HG03159 (cell line): ENCODE data around the gene UCN2.
"Not testable (repeated sequence)": the region's sequence is repeated elsewhere in the genome, so short reads cannot be mapped to it uniquely, and the experiment has no call there.

Experiments
- ATAC-seq: cut with Tn5 transposase; IDR thresholded peaks from one replicate; pipeline ENCODE4 v1.9.1; 2021; ENCODE audit warnings: mild to moderate bottlenecking, moderate library complexity; ENCODE audit not compliant: unreplicated experiment

UCN2 gene

DNA sequence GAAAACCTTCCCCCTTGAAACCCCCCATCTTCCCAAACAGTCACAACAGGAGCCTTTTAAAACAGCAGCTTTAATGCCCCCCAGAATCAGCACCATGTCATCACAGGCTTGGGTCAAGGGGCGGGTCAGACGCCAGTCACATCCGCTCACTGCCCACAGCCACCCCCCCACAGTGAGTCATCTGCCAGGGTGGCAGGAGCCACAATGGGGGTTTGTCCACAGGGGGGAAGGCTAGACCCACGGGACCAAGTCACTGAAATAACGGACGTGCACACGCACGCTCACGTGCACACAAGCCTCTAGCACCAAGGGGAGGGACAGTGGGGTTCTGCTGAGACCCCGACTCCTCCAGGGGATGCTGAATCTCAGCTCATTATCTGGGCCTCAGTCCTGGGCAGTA is 441 bp upstream of the UCN2 start:
- ATAC-seq = no peak

DNA sequence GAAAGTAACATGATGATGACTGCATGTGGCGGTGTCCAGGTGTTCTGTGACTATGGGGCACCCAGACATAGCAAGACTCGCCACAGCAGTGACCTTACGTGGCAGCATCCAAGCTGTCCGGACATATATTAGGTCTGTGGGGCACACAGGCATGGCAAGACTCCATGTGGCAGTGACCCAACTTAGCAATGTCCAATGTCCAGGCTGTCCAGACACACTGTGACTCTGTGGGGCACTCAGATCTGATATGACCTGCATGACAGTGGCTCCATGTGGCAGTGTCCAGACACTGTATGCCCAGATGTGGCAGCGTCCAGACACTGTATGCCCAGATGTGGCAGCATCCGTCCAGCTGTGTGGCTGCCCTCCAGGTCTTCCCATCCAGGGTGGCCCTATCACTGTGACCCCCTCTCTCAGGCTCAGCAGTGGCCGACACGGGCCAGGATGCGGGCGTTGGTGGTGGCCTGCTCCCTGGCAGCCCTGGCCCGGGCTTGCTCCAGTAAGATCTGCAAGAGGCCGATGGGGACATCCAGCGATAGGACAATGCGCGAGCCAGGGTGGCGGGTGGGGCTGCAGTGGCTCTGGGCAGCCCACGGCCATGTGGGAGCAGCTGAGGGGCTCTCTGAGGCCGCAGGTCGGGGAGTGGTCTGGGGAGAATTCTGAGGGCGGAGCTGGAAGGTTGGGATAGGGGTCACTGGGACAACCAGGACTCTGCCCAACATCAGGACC is 1.1 kb downstream of the UCN2 start:
- no peak for ATAC-seq

DNA sequence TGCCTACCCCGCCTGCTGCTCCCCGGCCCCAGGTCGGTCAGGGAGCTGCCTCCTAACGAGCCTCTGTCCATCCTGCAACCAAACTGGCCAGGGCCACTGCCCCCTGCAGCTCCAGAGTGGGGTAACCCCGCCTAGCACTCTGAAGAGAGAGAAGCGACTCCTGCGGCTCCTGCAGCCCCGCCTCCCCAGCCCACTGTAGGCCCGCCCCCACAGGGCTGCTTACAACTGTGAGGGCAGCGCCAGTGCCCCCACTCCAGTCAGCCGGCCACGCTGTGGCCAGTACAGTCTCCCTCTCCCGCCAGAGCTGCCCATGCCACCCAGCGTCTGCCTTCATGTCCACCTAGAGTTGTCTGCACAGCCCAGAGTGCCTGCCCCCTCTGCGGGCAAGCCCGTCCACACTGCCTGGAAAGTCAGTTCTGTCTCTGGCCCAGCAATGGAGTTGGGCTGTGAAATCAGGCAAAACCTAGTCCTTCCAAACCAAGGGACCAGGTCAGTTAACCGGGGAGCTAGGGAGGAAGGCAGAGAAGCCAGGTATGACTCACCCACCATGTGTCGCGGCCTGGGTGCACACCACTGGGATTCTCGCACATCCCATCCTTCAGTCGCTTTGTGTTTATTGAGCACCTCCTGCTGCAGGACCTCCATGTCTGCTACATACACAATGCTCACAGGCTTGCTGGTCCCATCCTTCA is 2.4 kb downstream of the UCN2 start:
- no peak for ATAC-seq

DNA sequence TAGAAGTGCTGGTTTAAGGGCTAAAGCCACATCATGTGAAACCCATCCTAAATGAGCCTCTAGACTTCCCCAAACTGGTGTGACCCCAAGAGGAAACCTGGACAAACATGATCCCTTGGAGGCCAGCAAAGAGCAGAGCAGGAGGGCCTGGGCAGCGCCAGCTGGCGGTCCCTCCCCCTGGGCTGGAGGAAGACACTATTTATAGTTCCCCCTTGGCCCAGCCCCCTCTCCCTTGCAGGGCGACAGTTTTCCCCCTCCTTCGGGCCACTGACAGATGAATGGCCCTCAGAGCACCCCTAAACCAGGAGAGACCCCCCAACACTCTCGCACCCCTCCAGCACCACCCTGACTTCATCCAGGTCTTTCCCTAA is 2.9 kb downstream of the UCN2 start:
- no peak for ATAC-seq

DNA sequence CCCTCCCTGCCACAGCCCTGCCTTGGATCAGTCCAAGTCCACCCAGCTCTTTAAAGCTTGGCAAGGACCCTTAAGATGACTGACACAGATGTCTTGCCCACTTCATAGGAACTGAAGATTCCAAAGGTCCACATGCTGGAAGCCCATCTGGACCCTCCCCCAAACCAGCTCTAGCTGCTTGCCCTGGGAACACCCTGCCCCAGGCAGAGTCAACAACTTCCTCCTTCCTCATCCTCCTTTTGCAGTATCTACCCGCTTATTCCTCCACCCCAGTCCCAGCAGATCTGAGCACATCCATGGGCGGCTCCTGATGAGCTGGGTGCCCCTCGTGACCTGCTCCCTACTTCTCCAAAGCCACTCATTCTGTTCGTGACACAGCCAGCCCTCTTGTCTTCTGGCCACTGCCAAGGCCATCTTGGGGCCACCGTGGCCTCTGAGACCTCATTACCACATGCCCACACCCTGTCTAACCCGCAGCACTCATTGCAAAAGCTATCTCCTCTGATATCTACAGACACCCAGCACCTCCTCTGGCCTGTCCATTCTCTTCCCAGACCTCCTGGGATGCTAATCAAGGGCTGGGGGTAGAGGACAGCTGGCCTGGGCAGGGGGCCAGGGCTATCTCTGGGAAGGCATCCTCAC is 5.0 kb downstream of the UCN2 start:
- no peak for ATAC-seq

DNA sequence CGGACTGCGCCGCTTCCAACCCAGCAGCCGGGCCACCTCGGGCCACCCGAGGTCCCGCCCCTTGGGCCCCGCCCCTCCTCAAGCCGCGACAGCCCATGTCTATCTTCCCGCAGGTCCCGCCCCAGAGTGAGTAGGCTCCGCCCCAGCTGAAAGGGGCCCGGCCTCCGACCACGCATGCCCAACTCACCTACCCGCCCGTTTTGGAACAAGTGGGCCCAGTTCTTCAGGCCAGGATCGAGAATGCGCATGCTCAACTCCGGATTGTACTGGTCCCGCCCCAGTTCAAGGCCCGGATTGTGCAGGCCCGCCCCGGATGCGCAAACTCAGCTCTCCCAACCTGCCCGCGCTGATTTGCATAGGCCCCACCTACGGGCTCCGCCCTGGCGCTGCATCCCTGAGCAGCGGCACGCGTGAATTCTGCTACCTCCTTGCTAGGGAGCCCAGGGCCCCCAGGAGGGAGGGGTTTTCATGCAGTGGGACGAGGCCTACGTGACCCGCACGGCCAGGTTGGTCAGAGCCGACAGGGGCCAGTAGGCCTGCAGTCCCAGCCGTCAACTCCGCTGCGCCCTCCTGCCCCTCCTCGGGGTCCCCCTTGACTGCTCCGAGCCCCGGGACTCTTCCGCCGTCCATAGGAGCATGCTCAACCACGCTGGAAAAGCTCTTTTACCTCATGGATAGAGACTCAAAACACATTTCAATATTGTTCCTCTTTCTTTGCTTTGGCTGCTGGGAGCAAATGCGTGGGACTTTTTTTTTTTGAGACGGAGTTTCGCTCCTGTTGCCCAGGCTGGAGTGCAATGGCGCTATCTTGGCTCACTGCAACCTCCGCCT is 6.6 kb downstream of the UCN2 start, which contains the start of gene PFKFB4:
Gene PFKFB4 (minus strand): TSS at position 8 of the 831 bp plus-strand sequence. CDS start 26 bp downstream, outside the sequence.
- peak; percentile 80 for ATAC-seq

DNA sequence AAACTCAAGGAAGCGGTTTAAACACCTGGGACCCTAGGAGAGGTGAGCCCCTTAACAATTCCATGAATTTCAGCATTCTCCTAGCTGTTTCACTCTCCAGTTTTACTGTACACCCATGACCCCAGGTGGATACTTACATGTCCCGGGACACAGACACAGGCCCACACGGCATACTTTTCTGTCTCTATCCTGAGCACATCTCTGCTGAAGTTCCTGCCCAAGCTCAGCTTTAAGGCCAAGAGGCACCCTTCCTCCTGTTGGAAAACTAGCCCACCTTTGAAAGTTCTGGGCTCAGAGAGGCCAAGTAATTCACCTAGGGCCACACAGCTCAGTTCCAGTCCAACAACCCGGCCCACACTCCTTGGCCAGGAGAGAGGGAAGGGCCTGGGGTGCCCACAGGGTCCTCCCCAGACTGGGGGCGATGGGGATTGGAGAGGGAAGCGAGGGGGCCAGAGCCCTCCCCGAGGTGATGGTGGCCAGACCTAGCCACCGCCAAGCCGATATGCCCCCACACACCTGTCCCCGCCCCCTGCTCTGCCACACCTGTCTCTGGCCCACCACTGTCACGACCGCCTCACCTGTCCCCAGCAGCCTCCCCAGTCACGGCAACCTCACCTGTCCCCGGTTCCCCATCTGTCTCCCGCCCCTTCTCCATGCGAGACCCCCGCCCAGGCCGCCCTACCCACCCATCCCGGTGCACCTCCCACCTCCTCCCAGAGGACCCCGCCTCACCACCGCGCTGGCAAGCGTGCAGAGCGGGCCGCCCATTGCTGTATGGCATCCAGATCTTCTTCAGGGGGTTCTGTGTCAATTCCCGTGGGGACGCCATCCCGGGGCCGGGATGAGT is 7.4 kb downstream of the UCN2 start:
- no peak for ATAC-seq

DNA sequence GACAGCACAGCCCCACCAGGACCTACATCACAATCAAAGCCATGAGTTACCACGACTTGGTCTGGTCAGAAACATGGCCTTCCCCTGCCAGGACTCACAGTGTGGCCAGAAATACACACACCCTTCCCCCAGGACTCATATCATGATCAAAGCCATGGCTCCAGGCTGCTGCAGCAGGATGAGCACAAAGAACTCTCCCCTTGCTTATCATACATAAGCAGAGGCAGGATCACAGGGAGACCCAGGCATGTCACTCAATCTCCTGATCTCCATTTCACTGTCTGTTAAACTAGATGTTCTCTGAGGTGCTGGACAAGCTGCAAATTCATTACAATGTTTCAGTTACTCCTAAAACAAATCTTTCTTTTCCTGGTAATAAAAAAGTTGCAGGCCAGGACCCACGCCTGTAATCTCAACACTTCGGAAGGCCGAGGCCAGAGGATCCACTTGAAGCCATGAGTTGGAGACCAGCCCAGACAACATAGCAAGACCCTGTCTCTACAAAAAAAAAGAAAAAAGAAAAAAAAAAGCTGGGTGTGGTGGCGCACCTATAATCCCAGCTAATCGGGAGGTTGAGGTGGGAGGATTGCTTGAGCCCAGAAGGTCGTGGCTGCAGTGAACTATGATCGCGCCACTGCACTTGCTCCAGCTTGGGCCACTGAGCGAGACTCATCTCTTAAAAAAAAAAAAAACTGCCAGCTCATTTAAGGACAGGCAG is 8.2 kb downstream of the UCN2 start:
- ATAC-seq = no peak

DNA sequence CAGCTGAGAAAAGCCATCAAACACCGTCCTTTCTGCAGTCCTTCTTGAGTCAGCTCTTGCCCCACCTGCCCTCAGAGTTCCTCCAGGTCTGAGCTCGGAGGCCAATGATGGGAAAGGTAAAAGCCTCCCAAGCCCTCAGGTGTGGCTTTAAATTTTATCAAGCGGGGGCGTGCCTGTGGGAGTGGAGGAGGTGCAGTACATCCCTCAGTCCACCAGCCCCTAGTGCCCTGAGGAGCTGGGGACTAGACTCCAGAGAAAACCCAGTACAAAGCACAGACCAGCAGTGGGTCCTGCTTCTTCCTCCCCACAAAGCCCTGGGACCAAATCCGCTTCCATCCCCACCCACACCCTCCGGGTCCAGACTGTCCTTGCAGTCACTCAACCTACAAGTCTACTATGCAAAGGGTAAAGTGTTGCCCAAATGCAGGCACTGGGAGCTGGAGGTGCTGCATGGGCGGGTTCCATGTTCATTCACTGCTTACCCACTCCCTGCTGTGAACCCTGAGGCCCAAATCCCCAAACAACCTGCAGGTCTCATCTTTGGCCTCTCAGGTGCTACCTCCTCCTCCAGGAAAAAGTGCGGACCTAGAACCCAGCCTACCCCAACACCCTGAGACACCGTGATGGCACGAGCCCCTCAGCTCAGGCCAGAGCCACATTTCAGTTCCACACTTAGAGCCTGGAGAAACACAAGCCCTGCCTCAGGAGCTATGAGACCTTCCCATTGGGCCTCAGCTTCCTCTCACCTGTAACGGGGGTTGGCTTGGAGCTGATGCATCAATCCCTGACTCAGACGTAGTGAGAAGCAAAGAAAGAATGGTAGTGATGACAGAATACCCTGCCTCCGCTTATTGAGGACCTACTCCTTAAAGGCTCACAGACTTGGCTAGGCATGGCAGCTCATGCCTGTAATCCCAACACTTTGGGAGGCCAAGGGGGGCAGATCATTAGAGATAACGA is 9.4 kb downstream of the UCN2 start:
- ATAC-seq = no peak

DNA sequence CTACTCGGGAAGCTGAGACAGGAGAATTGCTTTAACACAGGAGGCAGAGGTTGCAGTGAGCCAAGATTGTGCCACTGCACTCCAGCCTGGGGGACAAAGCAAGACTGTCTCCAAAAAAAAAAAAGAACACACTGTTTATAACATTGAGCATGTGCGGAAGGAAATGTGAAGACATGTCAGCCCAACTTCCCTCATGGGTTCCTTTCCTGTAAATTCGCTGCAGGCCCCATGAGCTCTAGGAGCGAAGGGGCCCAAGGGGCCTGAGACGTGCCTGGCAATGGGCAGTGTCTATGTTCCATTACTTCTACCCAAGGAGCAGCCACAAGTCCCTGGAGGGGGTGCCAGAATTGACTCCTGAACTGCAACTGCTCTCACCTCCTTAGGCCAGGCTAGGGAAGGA is 10.2 kb downstream of the UCN2 start:
- ATAC-seq = no peak

DNA sequence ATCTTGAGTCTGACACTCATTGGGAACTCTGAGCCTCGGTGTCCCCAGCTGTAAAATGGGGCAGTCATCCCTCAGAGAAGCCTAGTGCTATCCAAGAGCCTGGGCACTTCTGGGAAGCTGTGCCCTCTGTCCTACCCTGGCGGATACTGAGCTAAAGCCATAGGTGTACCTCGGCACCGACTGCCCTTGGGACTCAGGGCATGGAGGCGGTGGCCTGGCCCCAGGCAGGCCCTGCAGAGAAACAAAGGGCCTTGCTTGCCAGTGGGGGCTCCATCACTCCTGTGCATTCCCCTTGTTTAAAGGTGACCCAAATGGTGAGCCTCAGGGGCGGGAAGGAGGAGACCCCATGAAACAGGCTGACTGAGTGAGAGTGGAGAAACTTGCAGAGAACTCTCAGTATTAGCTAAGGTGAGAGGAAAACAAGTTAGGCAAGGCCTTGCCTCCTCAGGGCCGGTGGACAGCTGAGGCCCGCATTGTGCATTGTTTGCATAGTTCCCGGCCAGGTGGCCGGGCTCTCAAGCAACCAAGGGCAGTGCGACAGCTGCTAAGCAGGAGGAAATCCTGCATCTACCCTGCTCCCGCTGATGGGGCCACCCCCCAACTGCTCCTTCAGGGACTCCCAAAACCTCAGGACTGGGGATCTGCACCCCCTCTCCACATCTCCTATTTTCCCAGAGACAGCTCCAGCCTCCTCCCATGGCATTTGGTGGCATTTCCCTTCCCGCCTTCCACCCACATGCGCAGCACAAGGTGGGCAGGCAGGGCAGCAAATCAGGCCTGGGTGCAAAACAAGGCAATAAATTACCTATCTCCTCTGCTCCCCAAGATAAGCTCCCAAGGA is 11.2 kb downstream of the UCN2 start:
- no peak for ATAC-seq

DNA sequence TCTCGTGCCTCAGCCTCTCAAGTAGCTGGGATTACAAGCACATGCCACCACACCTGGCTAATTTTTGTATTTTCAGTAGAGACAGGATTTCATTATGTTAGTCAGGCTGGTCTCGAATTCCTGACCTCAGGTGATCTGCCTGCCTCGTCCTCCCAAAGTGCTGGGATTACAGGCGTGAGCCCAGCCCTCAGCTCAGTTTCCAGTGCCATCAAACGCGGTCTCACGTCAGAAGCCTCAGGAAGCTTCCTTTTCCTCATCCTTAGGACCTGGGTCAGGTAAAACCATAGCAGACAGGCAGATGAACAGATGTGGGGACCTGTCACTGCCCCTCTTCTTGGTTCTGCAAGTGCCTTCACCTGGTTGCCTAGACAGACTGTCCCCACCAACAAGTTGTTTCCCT is 11.9 kb downstream of the UCN2 start:
- not testable (repeated sequence) for ATAC-seq

DNA sequence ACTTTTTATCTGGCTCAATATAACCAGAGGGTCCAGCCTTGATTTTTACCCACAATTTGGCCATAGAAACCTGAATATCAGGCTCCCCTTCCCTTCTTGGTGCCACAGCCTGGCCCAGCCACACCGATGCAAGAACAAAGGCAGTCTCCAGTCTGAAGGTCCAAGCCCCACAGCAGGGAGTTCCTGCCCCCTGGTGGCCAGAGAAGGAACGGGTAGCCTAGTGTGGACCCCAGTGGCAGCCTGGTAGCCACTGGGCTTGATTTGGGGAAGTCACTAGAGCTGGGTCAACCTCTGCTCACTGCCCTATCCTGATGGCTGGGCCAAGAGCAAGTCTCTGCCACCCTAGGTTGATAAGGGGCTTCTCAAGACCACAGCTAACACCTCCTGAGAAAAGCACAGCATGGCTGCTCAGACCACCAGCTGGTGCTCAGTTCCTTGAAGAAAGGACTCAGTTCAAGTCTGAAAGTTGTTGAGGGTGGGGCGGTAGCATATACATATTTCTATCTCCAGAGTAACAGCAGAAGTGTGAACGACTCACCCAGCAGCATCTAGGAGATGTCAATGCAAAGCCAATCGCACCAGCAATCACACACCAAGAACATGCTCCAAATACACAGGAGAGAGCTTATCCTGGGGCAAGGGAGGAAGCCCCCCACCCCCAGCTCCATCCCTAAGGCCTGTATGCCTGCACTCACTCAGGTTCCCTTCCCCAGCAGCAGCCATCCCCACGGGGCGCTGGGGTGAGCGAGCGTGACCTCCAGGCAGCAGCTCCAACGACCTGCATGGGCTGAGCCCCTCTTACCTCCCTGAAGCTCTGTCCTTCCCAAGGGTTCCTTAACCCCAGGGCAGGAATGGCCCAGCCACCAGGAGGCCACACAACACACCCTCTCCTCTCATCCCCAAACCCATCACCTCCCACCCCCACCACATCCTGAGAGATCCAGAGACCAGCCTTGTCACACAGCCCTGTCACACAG is 14.6 kb downstream of the UCN2 start:
- ATAC-seq = no peak

DNA sequence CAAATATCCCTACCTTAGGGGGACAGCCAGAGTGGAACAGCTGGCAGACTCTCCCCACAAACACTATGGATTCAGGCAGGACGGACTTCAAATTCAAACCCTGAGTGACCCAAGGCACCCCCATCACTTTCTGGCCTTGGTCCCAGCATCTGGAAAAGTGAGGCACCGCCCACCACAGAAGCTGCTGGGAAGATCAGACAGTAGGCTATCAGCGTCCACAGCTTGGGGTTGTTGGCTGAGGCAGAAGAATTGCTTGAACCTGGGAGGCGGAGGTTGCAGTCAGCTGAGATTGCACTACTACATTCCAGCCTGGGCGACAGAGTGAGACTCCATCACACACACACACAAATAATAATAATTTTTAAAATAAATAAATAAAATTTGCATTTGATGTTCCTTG is 15.5 kb downstream of the UCN2 start:
- no peak for ATAC-seq

DNA sequence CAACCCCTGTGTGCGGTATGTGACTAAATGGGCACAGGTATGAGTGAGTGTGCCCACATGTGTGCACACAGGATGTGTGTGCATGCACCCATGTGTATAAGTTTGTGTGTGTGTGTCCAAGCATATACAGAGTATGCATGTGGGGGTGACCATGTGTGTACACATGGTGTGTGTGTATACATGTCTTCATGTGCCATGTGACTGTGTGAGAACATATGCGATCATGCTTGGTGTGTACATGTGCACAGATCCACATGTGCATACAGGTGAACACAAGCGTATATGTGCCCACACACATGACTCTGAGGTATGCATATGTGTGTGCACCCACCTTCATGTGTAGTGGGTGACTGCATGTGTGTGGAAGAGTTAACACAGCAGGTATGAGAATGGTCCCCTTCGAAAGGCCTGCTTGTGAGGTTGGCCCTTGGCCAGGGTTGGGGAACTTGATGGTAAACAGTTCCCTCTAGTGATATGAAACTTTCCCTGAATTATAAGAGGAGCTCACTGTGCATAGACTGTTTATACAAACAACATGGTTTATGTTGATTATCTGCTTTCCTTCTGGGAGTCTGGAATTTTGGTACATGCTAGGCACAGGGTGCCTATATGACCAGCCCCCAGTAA is 17.3 kb downstream of the UCN2 start:
- no peak for ATAC-seq

DNA sequence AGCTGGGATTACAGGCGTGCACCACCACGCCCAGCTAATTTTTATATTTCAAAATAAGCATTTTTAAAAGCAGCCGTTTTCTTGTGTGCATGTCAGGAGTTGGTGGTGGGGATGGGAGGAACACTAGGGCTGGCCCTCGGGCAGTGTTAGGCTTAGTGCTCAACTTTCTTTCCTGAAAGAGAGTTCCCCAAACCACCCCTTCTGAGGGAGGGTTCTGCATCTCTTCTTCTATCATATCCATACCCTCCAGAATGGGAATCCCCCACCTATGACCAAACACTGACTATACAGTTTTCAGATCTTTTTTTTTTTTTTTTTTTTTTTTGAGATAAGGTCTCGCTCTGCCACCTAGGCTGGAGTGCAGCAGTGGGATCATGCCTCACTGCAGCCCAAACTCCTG is 19.4 kb downstream of the UCN2 start:
- no peak for ATAC-seq
